Measurements from ENCODE around the gene PIKFYVE.

DNA sequence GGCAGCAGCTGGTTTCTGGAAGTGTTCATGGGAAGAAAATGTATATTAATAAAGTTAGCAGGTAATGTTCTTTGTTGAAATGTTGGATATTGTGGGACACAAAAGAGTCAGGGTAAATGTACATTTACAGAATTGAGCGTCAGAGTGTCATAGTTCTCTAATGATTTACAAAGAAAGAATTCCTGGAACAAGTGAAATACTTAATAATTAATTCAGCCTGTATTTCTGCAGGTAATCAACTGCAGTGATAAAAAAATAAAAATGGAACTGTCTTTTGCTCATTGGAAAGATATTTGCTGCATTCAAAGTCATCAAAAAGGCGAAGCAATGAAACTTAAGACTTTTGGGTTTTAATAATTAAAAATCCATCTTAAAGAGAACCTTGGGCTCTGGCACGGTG lies 113.1 kb downstream of the PIKFYVE start:
- TF ChIP-seq, protein P1, sequence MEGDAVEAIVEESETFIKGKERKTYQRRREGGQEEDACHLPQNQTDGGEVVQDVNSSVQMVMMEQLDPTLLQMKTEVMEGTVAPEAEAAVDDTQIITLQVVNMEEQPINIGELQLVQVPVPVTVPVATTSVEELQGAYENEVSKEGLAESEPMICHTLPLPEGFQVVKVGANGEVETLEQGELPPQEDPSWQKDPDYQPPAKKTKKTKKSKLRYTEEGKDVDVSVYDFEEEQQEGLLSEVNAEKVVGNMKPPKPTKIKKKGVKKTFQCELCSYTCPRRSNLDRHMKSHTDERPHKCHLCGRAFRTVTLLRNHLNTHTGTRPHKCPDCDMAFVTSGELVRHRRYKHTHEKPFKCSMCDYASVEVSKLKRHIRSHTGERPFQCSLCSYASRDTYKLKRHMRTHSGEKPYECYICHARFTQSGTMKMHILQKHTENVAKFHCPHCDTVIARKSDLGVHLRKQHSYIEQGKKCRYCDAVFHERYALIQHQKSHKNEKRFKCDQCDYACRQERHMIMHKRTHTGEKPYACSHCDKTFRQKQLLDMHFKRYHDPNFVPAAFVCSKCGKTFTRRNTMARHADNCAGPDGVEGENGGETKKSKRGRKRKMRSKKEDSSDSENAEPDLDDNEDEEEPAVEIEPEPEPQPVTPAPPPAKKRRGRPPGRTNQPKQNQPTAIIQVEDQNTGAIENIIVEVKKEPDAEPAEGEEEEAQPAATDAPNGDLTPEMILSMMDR (conservative IDR thresholded peaks at IDR 0.05 in 1 of 2, IDR thresholded peaks at IDR 0.05 in 1 of 2; ENCODE audit: low read depth in 1 of 2, low read length in 2 of 2): no peak
- no peak for TF ChIP-seq EZH2 (IDR thresholded peaks at IDR 0.05; ENCODE audit: low read length, missing control alignments)

Data from fibroblast of lung (primary cell).